Thoracic aorta (tissue), 2 donors: ENCODE data around the gene XPA. TPM values are rescaled to one million over a fixed set of nuclear protein-coding genes. Genes with fewer than 3 reads are reported as not detected.

ENCODE experiments used
- ATAC-seq: fragments of 150-250 bp; one replicate; pipeline ENCODE4 v1.8.0; 2017; ENCODE audit warnings: low read depth; ENCODE audit not compliant: insufficient number of reproducible peaks, low FRiP score
- DNase-seq: peaks from one replicate; pipeline ENCODE4 v3.0.0-alpha.2; 2020; ENCODE audit warnings: low spot score
- H3K27ac ChIP-seq, 2 donors: fragments of 200-600 bp; sonication (generic); 1 replicate in 1 of 2; 2 replicates in 1 of 2; pipeline ENCODE4 v1.5.1; 2016; ENCODE audit warnings: mild to moderate bottlenecking in 2 of 2, moderate library complexity in 2 of 2
- H3K27me3 ChIP-seq: fragments of 200-600 bp; sonication (generic); replicated peaks from 2 replicates; pipeline ENCODE4 v1.6.0; 2016; ENCODE audit warnings: mild to moderate bottlenecking; ENCODE audit not compliant: insufficient read depth
- H3K36me3 ChIP-seq: fragments of 200-600 bp; sonication (generic); one replicate; pipeline ENCODE4 v1.5.1; 2016
- H3K4me1 ChIP-seq, 2 donors: fragments of 200-600 bp; sonication (generic); 1 replicate in 1 of 2; 2 replicates in 1 of 2; pipeline versions ENCODE4 v1.5.1 to v1.6.0; 2016; ENCODE audit warnings: low read depth in 2 of 2, mild to moderate bottlenecking in 1 of 2; ENCODE audit not compliant: control insufficient read depth in 1 of 2
- H3K4me3 ChIP-seq: fragments of 200-600 bp; sonication (generic); 2 replicates; pipeline ENCODE4 v1.5.1; 2016; ENCODE audit warnings: mild to moderate bottlenecking
- H3K9me3 ChIP-seq: fragments of 200-600 bp; sonication (generic); 2 replicates; pipeline ENCODE4 v1.5.1; 2016
- CTCF ChIP-seq: fragments of 200-600 bp; sonication (generic); IDR thresholded peaks from one replicate; pipeline ENCODE4 v1.5.1; 2019; ENCODE audit warnings: antibody characterized with exemption
- total RNA-seq, 2 donors: library from RNA; depleted of rRNA; stranded (reverse); fragments of >200 nt; gene quantifications; one replicate each; pipeline versions ENCODE4 v1.1.0 to v1.2.3, GENCODE V29; 2016

Gene XPA
- total RNA-seq, 2 donors from 2014 or later: 15.0 to 23.2 TPM

GRCh38 chr9:97722331-97722730 lies 25.2 kb upstream of the XPA start:
- no peaks in the 10 kb centered on the region for H3K27me3 ChIP-seq
- DNase-seq (no peak), ATAC-seq (no peak)

GRCh38 chr9:97721396-97721795 lies 24.3 kb upstream of the XPA start:
- Histone ChIP-seq H3K27me3 (no peaks in the 10 kb centered on the region), H3K9me3 (no peaks in the 10 kb centered on the region), H3K27ac (no peak overlapping the region), H3K36me3 (no peaks in the 10 kb centered on the region), H3K4me1 (no peaks in the 10 kb centered on the region), H3K4me3 (no peak overlapping the region)
- ATAC-seq: no peak
- DNase-seq: no peak
- TF ChIP-seq CTCF: no peak

More at GRCh38 chr9:97722331-97722730, 25.2 kb upstream of the XPA start:
- no peaks in the 10 kb centered on the region for H3K4me1 ChIP-seq
- no peaks in the 10 kb centered on the region for H3K36me3 ChIP-seq
- no peak overlapping the region for H3K27ac ChIP-seq
- no peak overlapping the region for H3K4me3 ChIP-seq
- no peaks in the 10 kb centered on the region for H3K9me3 ChIP-seq
- no peak for TF ChIP-seq CTCF

GRCh38 chr9:97717866-97718265 lies 20.7 kb upstream of the XPA start:
- no peaks in the 10 kb centered on the region for H3K4me1 ChIP-seq
- H3K27me3 ChIP-seq: no peaks in the 10 kb centered on the region
- ATAC-seq (no peak), DNase-seq (no peak)
- H3K27ac ChIP-seq: no peak overlapping the region
- H3K36me3 ChIP-seq: no peaks in the 10 kb centered on the region
- H3K4me3 ChIP-seq: no peak overlapping the region
- no peaks in the 10 kb centered on the region for H3K9me3 ChIP-seq
- TF ChIP-seq CTCF: no peak

- H3K9me3 ChIP-seq: no peaks in the 10 kb centered on the region
- no peaks in the 10 kb centered on the region for H3K4me1 ChIP-seq
- no peaks in the 10 kb centered on the region for H3K27me3 ChIP-seq
- H3K27ac ChIP-seq: no peak overlapping the region
- no peak overlapping the region for H3K4me3 ChIP-seq
- DNase-seq (no peak), ATAC-seq (no peak)
- no peaks in the 10 kb centered on the region for H3K36me3 ChIP-seq
- TF ChIP-seq CTCF: no peak
Observed at GRCh38 chr9:97714435-97714834, 17.3 kb upstream of the XPA start.

- Histone ChIP-seq H3K27ac (no peak overlapping the region), H3K4me1 (no peaks in the 10 kb centered on the region), H3K27me3 (no peaks in the 10 kb centered on the region), H3K4me3 (no peak overlapping the region), H3K9me3 (no peaks in the 10 kb centered on the region), H3K36me3 (no peaks in the 10 kb centered on the region)
- no peak for TF ChIP-seq CTCF
- no peak for ATAC-seq
- no peak for DNase-seq
Observed at GRCh38 chr9:97711223-97711626, 14.1 kb upstream of the XPA start.
